ENCODE measurements around the gene OCSTAMP. TPM values are rescaled to one million over a fixed set of nuclear protein-coding genes. Genes with fewer than 3 reads are reported as not detected.

The OCSTAMP gene
- total RNA-seq, 1 donor from 2014 or later, result not detected

DNA sequence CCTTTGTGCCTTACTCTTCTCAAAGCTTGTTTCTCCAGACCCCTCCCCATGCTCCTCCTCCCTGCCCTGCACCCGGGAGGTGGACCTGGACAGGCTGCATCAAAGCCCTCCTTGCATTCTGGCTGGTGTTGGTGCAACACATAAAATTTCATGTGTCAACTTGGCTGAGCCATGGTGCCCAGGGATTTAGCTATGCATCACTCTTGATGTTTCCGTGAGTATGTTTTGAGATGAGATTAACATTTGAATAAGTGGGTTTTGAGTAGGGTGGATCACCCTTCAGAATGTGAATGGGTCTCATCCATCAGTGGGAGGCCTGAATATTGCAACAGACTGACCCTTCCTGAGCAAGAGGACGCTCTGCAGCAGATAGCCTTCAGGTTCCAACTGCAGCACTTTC lies 4.4 kb upstream of the OCSTAMP start:
- no peak for DNase-seq (ENCODE audit: extremely low read depth, low read depth, low spot score)

DNA sequence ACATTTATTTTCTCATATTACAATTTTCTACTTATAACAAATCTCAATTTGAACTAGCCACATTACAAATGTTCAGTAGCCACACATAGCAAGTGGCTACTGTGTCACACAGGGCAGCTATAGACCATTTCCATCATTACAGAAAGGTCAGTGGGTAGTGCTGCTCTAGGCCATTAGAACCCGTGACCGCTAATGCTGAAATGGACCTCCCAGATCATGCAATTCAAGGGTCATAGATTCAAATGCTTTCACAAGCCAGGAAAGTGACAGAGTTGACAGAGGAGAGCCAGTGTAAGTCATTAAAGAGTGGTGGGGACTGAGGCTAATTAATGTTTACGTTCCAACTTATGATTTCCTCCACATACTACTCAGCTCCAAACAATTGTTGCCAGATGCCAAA lies 3.5 kb upstream of the OCSTAMP start:
- DNase-seq (ENCODE audit: extremely low read depth, low read depth, low spot score), result no peak

DNA sequence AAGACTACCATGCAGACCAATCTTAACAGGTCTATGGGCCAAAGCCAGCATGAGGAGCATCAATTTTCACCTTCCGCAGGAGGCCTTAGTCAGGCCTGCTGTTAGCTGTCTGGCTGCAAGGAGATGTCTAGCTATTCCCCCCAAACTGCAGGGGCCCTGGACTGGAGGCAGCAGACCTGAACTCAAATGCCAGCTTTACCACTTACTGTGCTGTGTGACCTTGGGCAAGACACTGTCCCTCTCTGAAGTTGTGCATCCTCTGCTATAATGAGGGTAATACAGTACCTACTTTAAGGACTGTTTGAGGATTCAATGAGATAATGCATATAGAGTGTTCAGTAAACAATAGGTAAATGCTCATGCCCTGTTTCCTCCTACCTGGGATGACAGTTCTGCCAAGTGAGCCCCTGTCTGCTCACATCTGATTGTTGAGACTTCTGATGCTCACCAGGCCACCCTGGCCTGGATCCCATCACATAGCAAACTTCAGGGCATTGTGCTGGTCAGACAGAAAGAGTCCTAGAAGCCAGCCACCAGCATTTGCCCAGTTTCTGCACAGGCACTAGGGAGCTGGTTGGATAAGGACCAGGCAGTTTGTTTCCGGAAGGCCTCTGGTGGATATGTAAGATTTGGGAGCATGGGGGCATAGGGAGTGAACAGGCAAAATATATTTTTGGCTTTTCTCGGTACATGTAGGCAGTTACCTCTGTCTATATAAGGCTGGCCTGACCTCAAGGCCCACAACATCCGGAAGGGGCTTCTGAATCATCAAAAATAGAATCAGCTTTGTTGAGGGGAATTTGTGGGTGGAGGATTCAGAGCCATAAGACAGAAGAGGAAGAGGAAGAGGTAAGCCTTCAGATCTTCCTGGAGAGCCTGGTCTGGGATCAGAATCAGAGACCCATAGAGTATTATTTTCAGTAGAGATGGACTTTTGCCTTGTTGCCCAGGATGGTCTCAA lies 2.3 kb upstream of the OCSTAMP start:
- DNase-seq (ENCODE audit: extremely low read depth, low read depth, low spot score), result no peak

DNA sequence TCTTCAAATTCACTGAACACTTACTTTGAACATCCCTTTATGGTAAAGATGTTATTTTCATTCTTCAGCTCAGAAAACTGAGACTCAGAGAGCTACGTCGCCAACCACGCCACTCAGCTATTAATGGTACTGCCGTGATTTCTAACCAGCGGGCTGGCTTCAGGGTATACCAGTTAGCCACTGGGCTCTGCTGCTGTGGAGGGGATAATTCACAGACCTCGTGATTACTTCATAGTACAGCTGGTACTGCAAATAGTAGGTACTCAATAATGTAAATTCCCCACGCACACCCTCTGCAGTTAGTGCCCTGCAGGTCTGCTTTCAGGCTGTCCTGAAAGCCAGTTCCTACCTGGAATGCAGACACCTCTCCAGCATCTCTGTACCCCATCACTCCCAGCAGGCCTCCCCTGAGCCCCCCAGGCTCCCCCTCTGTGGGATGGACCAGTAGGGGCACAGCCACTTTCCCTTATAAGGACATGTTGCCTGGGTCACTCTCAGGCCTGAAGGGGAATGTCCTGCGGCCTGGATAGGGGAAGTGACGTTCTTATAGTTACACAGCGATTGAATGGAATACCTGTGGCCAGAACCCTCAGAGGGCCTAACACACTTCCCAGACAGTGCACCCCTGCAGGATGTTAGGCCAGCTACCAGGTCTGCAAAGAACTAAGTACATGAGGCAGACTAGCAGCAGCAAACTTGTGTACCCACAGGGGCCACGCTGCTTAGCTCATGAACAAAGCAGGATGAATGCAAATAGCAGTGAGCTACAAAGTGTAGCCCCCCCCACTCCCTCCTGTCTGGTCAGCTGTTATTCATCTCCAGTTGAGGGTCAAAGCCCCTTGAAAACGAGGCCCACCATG lies 1.3 kb upstream of the OCSTAMP start:
- DNase-seq (ENCODE audit: extremely low read depth, low read depth, low spot score), result no peak

DNA sequence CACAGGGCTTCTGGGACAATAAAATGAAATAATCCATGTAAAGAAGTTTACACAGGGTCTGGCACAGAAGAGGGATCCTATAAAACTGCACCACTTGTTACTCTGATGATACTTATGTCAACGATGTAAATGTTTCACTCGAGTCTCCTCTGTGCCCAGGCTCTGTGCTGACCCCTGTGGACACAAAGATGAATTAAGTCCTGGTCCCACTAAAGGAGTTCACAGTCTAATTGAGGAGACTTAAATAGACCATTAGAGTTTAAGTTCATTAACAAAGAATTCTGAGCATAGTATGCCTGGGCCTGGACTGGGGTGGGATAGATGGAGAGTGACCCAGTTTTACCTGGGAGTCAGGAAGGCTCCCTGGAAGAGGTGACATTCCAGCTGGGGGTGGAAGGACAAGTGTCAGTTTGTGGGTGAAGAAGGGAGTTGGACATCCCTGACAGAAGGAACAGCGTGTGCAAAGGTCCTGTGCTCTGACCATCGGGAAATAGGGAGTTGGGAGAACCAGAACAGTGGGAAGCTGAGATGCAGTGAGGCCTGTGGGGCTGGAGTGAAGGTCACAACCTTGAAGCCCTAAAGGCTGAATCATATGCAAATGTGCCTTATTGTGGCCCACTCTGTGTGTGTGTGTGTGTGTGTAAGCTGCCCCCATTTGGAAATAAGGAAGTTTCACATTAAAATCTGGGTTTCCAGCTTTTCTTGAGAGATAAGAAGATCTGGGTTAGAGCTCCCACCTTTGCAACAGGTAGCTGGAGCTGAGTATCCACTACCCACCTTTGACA lies 1.1 kb downstream of the OCSTAMP start:
- DNase-seq (ENCODE audit: extremely low read depth, low read depth, low spot score), result no peak

DNA sequence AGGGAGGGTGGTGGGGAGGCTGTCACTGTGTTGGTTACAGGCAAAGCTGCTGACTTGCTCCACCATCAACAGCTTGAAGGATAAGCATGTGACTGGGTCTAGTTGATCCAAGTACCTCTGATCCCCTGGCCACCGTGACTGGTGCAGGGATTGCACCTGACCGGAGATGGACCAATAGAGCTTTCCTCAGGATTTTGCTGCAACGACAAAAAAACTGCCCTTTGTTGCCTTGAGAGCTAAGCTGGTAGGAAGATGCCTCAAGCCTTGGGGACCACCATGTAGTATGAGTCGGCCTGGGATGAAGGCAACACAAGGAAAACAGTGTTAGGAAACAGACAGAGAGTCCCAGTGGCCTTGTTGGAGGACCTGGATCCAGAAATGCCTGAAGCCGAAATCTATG lies 1.8 kb downstream of the OCSTAMP start:
- DNase-seq (ENCODE audit: extremely low read depth, low read depth, low spot score), result no peak

DNA sequence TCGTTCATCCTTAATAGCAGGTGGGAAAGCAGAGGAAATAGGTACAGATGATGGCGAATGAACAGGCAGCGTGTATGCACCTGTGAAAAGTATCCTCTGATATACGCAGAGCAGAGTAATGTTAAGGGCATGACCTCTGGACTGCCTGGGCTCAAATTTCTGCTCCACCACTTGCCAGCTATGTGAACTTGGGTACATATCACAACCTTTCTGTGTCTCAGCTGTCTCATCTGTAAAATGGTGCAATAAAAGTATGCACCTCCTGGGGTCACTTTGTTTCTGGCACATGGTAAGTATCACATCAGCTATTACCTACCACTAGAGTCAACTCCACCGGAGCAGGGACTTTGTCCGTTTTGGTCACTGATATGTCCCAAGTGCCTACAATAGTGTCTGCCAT lies 2.5 kb downstream of the OCSTAMP start:
- no peak for DNase-seq (ENCODE audit: extremely low read depth, low read depth, low spot score)

DNA sequence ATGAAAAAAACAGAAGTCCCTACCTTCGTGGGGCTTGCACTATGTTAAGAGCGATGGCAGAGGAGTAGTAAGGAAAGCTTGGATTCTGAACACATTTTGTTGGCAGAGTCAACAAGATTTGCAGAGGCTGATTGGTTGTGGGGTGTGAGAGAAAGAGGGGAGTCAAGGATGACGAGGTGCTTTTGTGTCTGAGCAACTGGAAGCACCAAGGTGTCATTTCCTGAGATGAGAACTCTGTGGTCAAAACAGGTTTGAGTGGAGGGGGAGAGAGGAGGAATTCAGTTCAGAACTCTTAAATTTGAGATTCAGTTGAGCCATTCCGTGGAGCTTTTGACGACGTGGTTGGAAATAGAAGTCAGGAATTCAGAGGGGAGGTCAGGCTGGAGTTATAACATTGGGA lies 3.5 kb downstream of the OCSTAMP start:
- DNase-seq (ENCODE audit: extremely low read depth, low read depth, low spot score), result no peak

DNA sequence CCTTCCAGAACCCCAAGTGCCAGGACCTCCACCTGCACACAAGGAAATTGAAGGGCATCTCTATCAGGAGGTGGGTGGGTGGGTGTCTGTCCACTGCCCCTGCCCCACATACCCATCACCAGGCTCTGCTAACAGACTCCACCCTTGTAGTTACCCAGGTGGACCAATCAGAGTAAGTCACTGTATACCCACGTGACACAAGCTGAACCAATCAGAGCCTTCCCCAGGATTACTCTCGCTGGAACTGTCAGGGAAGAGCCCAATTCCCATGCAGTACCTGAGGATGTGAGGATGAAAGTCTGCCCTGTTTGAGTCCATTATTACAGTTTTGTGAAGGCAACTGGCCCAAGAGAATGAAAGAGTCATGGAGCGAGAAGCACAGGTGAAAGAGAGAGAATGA lies 4.2 kb downstream of the OCSTAMP start:
- no peak for DNase-seq (ENCODE audit: extremely low read depth, low read depth, low spot score)

DNA sequence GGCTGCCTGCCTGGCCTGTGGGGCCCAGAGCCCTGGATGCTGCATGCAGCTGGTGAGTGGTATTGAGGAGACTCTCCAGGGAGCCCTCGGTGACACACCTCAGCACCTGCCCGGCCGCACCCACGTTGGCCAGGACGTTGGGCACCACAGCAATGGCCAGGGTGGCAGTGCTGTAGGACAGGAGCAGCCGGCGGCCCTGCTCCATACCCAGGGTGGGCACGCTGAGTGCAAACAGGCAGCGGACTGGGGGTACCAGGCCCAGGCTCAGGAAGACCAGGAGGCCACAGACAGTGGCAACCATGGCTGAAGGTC lies 4.7 kb downstream of the OCSTAMP start:
- DNase-seq (ENCODE audit: extremely low read depth, low read depth, low spot score), result no peak

DNA sequence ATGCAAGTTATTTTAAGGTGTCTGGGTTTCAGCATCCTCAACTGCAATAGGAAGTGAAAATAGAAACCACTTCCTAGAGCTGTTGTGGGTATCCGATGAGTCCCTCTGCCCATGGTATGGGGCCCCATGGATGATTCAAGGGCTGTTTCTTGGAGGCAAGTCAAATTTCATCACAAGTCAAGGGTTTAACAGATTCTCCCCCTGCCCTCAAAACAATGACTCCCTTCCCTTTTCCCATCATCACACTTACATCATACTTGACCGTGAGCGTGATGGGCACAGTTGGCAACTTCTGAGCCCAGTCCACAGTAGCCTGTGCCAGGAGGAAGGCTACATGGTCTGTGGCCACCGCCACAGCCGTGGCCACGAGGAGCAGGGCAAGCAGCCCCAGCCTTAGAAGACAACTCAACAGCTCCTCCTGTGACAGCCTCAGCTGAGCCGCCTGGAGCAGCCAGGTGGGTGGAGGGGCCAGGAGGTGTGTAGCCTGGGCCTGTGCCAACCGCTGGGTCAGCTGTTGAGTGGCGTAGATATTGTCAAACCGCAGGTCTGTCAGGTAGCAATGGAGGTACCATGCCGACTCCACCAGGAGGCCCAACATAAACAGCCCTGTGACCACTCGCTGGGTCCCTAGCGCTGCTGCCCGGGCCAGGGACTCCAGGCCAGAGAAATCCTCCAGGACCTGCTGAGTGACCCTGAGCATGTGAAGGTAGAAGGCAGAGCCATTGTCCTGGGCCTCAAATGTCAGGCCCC lies 5.2 kb downstream of the OCSTAMP start:
- DNase-seq (ENCODE audit: extremely low read depth, low read depth, low spot score), result no peak

DNA sequence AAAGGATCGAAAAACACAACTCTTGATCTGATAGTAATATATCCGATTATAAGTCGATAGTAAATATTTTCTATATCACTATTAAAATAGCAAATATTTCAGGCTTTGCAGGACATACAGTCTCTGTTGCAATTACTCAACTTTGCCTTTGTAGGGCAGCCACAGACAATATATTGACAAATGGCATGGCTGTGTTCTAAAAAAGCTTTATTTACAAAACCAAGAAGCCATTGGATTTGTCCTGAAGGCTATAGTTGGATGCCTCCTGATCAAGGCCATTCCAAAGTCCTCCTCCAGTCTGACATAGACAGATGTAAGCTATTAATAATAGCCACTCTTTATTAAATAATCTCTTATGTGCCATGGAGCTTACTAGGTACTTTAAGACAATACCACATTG lies 5.9 kb downstream of the OCSTAMP start:
- DNase-seq (ENCODE audit: extremely low read depth, low read depth, low spot score), result no peak

DNA sequence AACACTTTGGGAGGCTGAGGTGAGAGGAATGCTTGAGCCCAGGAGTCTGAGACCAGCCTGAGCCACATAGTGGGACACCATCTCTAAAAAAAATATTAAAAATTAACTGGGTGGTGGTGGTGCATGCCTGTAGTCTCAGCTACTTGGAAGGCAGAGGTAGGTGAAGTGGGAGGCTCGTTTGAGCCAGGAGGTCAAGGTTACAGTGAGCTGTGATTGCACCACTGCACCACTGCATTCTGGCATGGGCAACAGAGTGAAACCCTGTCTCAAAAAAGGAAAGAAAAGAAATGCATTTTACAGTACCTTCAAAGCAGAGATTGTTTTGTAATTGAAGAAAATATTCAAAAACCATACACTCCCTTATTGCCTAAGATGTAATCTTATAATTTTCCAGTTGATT lies 6.5 kb downstream of the OCSTAMP start:
- no peak for DNase-seq (ENCODE audit: extremely low read depth, low read depth, low spot score)

DNA sequence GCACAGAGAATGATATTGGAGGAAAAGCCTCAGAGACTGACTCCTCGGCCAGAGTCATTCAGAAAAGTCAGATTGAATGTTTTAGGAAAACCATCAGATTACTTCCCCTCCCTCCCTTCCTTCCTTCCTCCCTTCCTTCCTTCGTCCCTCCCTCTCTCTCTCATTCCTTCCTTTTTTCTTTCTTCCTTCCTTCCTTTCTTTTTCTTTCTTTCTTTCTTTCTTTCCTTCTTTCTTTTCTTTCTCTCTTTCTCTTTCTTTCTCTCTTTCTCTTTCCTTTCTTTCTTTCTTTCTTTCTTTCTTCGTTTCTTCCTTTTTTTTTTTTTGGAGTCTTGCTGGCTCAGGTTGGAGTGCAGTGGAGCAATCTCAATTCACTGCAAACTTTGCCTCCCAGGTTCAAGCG lies 7.4 kb downstream of the OCSTAMP start:
- DNase-seq (ENCODE audit: extremely low read depth, low read depth, low spot score), result no peak

DNA sequence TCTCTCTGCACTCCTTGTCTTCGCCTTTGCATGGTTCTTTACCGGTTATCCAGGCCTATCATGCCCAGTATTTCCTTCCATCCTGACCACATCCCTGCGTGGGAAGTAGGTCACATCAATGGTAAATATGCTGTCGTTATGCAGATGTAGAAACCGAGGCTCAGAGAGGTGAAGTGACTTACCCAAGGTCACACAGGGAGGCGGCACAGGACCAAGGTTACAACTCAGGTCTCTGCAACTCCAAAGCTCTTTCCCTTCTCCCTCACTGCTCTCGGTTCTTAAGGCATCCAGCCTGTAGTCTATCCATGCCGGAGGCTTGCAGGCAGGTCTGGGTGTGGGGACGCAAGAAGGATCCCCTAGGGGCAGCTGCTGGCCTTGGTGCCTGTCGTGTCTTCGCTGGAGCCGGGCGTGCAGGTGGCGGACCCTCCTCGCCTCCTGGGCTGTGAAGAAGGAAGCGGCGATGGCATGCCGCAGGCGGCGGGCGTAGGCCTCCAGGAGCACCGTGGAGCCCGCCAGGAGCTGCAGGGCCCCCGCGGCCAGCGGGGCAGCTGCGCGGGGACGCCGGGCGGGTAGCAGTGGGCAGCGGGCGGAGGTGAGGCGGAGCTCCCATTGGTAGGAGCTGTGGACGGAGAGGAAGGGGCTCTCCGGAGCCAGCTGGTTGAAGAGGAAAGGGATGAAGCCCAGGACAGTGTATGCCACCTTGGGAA lies 9.1 kb downstream of the OCSTAMP start:
- DNase-seq (ENCODE audit: extremely low read depth, low read depth, low spot score), result no peak

DNA sequence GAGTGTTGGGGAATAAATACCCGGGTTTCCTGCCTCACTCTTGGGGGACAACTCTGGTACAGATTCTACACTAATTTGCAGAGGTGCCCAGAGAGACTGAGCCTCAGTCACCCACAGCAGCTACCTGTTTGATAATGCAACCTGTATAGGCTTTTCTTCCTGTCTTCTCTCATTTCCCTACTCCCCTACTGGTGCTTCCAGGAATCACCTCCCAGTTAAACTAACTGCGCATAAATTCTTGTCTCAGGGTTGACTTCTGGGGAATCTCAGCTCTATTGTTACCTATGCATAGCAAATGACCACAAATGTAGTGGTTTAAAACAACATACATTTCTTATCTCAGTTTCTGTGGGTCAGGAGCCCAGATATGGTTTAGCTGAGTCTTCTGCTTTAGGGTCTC lies 11.3 kb downstream of the OCSTAMP start:
- DNase-seq (ENCODE audit: extremely low read depth, low read depth, low spot score), result no peak

DNA sequence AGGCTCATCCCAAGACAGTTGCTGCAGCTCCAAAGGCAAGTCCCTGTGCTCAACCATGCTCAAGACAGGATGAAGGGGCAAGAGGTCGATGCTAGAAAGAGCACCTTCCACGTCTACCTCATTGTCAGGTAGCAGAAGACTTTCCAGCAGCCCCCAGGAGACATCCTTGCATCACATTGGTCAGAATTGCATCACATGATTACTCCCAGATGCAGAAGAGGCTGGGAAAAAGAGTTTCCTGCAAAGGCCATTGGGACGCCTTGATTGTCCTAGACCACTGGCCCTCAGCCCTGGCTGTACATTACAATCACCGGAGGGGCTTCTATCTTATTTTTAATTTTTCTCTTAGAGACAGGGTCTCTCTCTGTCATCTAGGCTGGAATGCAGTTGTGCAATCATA lies 19.8 kb downstream of the OCSTAMP start:
- DNase-seq (ENCODE audit: extremely low read depth, low read depth, low spot score), result no peak

DNA sequence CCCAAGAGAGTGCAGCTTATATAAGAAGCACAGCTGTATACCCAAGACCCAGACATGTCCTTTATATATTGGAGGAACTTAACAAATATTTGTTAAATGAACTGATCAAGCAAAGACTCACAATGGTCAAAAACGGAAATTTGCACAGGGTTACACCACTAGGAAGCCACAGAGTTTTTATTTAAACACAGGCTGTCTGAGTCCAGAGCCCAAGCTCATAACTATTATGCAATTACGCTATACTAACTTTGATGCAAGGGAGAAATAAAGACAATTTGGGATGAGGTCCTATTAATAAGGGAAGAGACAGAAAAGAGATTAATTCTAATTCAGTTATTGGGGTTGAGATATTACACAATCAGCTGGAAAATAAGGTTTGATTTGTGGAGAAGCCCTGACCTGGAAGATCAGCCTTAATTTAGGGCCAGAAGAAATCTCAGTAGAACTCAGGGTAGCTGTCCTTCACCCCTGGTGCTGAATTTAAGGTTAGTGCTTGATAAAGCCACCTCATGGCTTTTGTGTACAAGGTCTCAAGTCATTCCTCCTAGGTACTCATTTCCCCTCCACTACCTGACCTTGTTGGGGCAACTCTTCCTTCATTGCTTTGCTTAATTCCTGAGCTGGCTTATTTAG lies 26.6 kb downstream of the OCSTAMP start:
- DNase-seq (ENCODE audit: extremely low read depth, low read depth, low spot score), result no peak

DNA sequence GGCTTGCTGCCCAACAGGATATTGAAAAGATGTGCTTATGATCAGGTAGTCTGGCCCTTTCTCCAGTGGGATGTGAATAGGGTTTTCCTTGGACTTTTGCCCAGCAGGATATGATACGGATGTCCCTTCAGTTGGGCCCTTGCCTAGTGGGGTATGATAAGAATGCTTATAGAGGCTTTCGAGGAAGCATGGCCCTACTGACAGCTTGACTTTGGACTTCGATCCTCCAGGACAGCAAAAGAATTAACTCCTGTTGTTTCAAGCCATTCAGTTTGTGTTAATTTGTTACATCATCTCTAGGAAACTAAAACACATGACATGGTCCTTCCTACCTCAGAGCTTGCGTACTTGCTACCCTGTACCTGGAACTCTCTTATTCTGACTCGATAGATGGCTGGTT lies 27.3 kb downstream of the OCSTAMP start:
- DNase-seq (ENCODE audit: extremely low read depth, low read depth, low spot score), result no peak
